WTC11 (cell line): ENCODE results near the gene RBM20. TPM values are rescaled to one million over a fixed set of nuclear protein-coding genes. Genes with fewer than 3 reads are reported as not detected.
A peak's percentile ranks its signal among the peaks of the same experiment; 100 is the strongest.

Experiments
- ATAC-seq: fragments of 200-7000 bp; cut with Tn5 transposase; 2 replicates; pipeline ENCODE4 v1.10.0; 2021; ENCODE audit warnings: mild to moderate bottlenecking, moderate library complexity
- CTCF ChIA-PET: fragments of 300-600 bp; sonication (Branson Sonifier 250); formaldehyde crosslinking; loops from one replicate; lab custom pipeline; 2021; ENCODE audit warnings: antibody characterized with exemption; lab: Charles Lee
- POLR2A ChIA-PET: fragments of 350-600 bp; sonication (Branson Sonifier 250); formaldehyde crosslinking; loops from one replicate; lab custom pipeline; 2021; ENCODE audit warnings: antibody characterized with exemption; lab: Charles Lee
- DNase-seq: peaks from one replicate; pipeline ENCODE4 v3.0.0; 2021; ENCODE audit warnings: low spot score
- H3K27ac Mint-ChIP-seq: 2 replicates; pipeline ENCODE4 v1.8.0; 2021; ENCODE audit warnings: mixed read lengths
- H3K27me3 Mint-ChIP-seq: 2 replicates; pipeline ENCODE4 v1.8.0; 2021; ENCODE audit warnings: low read depth, mild to moderate bottlenecking, moderate library complexity, mixed read lengths
- H3K36me3 Mint-ChIP-seq: 2 replicates; pipeline ENCODE4 v1.8.0; 2021; ENCODE audit warnings: mixed read lengths
- H3K4me1 Mint-ChIP-seq: 2 replicates; pipeline ENCODE4 v1.8.0; 2022; ENCODE audit warnings: mixed read lengths
- H3K4me3 Mint-ChIP-seq: 2 replicates; pipeline ENCODE4 v1.8.0; 2021; ENCODE audit warnings: mild to moderate bottlenecking, moderate library complexity, mixed read lengths
- H3K9me3 Mint-ChIP-seq: 2 replicates; pipeline ENCODE4 v1.8.0; 2021; ENCODE audit warnings: mixed read lengths
- AFF4 ChIP-seq: sonication (generic); formaldehyde crosslinking; IDR thresholded peaks from 2 replicates; pipeline ENCODE4 v1.8.1; 2023; ENCODE audit warnings: mild to moderate bottlenecking, missing genetic modification reagents, borderline replicate concordance
- AR ChIP-seq: fragments of 250-450 bp; sonication (Bioruptor Pico); IDR thresholded peaks from 2 replicates; pipeline ENCODE4 v1.9.0; 2021; ENCODE audit warnings: mild to moderate bottlenecking
- ATF2 ChIP-seq: sonication (generic); formaldehyde crosslinking; IDR thresholded peaks from 2 replicates; pipeline ENCODE4 v1.8.1; 2022; ENCODE audit warnings: low read depth, missing genetic modification reagents, borderline replicate concordance
- ATF3 ChIP-seq: sonication (generic); formaldehyde crosslinking; conservative IDR thresholded peaks from 2 replicates; pipeline ENCODE4 v1.8.1; 2022; ENCODE audit warnings: mild to moderate bottlenecking, missing genetic modification reagents
- CBFB ChIP-seq: sonication (generic); formaldehyde crosslinking; IDR thresholded peaks from 2 replicates; pipeline ENCODE4 v1.8.1; 2022; ENCODE audit warnings: mild to moderate bottlenecking, low read depth, missing genetic modification reagents
- CTCF ChIP-seq: fragments of 200-600 bp; IDR thresholded peaks from 2 replicates; pipeline ENCODE4 v1.8.0; 2022; ENCODE audit warnings: antibody characterized with exemption
- NR2C2 ChIP-seq: sonication (generic); formaldehyde crosslinking; IDR thresholded peaks from 2 replicates; pipeline ENCODE4 v1.8.0; 2022; ENCODE audit warnings: mild to moderate bottlenecking, missing genetic modification reagents
- USF1 ChIP-seq: sonication (generic); formaldehyde crosslinking; IDR thresholded peaks from 2 replicates; pipeline ENCODE4 v1.8.0; 2022; ENCODE audit warnings: mild to moderate bottlenecking, missing genetic modification reagents
- USF2 ChIP-seq: sonication (generic); formaldehyde crosslinking; IDR thresholded peaks from 2 replicates; pipeline ENCODE4 v1.8.1; 2023; ENCODE audit warnings: mild to moderate bottlenecking, missing genetic modification reagents, moderate library complexity
- ZMAT4 ChIP-seq: fragments of 250-450 bp; sonication (Bioruptor Pico); IDR thresholded peaks from 2 replicates; pipeline ENCODE4 v1.9.0; 2021; ENCODE audit warnings: mild to moderate bottlenecking
- ZNF232 ChIP-seq: sonication (generic); formaldehyde crosslinking; IDR thresholded peaks from 2 replicates; pipeline ENCODE4 v1.8.0; 2022; ENCODE audit warnings: mild to moderate bottlenecking, missing genetic modification reagents
- ZNF416 ChIP-seq: fragments of 250-450 bp; sonication (Bioruptor Pico); IDR thresholded peaks from 2 replicates; pipeline ENCODE4 v1.9.0; 2021; ENCODE audit warnings: mild to moderate bottlenecking, inconsistent platforms
- total RNA-seq: library from RNA; stranded (reverse); gene quantifications from 3 replicates; pipeline ENCODE4 v1.2.3, GENCODE V29; 2021

The RBM20 gene
- total RNA-seq, 1 experiment from 2014 or later: 0.52 TPM

GRCh38 chr10:110632591-110633215 is 11.4 kb upstream of the RBM20 start (continued):
- no peak for TF ChIP-seq ATF3
- no peak for TF ChIP-seq AFF4 (CRISPR knock-in tag)
- no peak for TF ChIP-seq CTCF
- no peak for TF ChIP-seq ATF2 (CRISPR knock-in tag)
- TF ChIP-seq CBFB (CRISPR knock-in tag): no peak
- TF ChIP-seq ZNF232 (CRISPR knock-in tag): no peak
- TF ChIP-seq, all 79 proteins: peak for 0

- H3K36me3 Mint-ChIP-seq: no peaks in the 10 kb centered on the region
- no peak overlapping the region for H3K27ac Mint-ChIP-seq
- DNase-seq: no peak
- no peak for TF ChIP-seq USF1 (CRISPR knock-in tag)
- no peak for TF ChIP-seq ZMAT4 (CRISPR knock-in tag)
- no peak for TF ChIP-seq NR2C2
- no peak overlapping the region for H3K4me3 Mint-ChIP-seq
- H3K4me1 Mint-ChIP-seq: peaks cover 18% of the 10 kb centered on the region
- ATAC-seq: no peak
- ChIA-PET CTCF (no interaction called here), POLR2A (no interaction called here)
- no peaks in the 10 kb centered on the region for H3K27me3 Mint-ChIP-seq
- no peaks in the 10 kb centered on the region for H3K9me3 Mint-ChIP-seq
Observed at GRCh38 chr10:110634527-110635209, 9.5 kb upstream of the RBM20 start.

GRCh38 chr10:110636572-110636931 is 7.6 kb upstream of the RBM20 start:
- ChIA-PET CTCF (interaction anchor here (1.2 to 1.3 kb wide), 2 partner anchors 26 to 35 kb away, joined by 8 to 11 read pairs; no protein-coding TSS in a partner anchor), POLR2A (no interaction called here)
- ATAC-seq (no peak), DNase-seq (no peak)
- Mint-ChIP-seq H3K27me3 (peaks cover 5% of the 10 kb centered on the region), H3K4me3 (no peak overlapping the region), H3K36me3 (no peaks in the 10 kb centered on the region), H3K4me1 (peaks cover 26% of the 10 kb centered on the region), H3K27ac (no peak overlapping the region), H3K9me3 (no peaks in the 10 kb centered on the region)
- TF ChIP-seq USF2 (CRISPR knock-in tag): 0 out of 2 replicates have a peak, but pooled peaks have one; percentile 14
- TF ChIP-seq ZNF416 (CRISPR knock-in tag): no peak
- TF ChIP-seq AR: no peak
